HG03342 (cell line): ENCODE data around the gene SYNPR.
"Not testable (repeated sequence)": the region's sequence is repeated elsewhere in the genome, so short reads cannot be mapped to it uniquely, and the experiment has no call there.

Source experiments
- ATAC-seq: cut with Tn5 transposase; IDR thresholded peaks from one replicate; pipeline ENCODE4 v1.9.1; 2021; ENCODE audit warnings: mild to moderate bottlenecking, moderate library complexity; ENCODE audit not compliant: unreplicated experiment

Gene SYNPR

GRCh38 chr3:63278171-63279004, at the start of gene SYNPR:
Gene SYNPR (plus strand): TSS chr3:63278308.
- no peak for ATAC-seq

GRCh38 chr3:63228677-63229076, 49.4 kb upstream of the SYNPR start:
- peak; percentile 91 for ATAC-seq

DNA sequence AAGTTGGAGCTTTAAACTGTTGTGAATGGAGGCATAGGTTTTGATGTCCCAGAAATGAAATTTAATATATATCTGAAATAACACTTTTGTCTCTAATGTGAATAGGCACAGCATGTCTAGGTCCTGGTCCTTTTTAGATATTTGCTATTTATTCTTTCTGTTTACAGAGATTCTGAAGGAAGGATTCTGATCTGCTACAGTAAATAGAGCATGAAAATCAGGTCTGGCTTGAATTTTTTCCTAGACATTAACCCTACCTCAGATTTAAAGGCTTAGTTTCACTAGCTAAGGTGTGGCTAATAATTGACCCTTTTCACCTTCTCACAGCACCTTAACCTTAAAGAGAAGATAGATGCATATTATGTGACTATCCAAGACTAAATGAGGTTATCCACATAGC, 48.0 kb upstream of the SYNPR start:
- no peak for ATAC-seq

- no peak for ATAC-seq
These were observed 46.5 kb upstream of the SYNPR start for GRCh38 chr3:63231643-63232042.

DNA sequence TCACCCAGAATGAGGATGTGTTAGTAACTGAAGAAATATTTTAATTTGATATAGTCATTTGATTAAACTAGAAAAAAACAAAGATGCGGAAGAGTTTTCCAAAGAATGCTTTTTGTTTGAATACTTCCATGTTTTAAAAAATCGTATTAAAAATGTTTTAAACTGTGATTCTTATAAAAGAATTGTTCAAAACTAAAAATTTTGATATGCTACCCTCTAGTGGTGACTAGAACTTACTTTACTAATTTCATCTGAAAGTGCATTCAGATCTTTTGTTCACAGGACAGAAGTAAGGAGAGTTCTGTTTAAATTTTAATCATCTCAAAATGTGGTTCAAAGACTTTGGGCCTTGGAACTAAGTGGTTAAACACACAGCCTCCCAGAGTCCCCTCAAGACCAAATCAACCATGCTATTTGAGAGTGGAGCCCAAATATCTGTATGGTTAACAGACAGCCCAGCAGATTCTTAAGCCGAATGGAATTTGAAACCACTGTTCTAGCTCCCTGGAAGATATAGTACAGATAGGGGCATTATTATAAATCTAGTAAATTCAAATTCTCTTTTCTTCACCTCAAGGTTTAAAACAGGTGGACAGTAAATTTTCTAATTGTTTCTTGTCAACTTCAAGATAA, 45.2 kb upstream of the SYNPR start:
- no peak for ATAC-seq

GRCh38 chr3:63240381-63240902, 37.7 kb upstream of the SYNPR start:
- ATAC-seq, result no peak

- ATAC-seq, result no peak
These were observed 36.0 kb upstream of the SYNPR start for GRCh38 chr3:63242124-63242523.

DNA sequence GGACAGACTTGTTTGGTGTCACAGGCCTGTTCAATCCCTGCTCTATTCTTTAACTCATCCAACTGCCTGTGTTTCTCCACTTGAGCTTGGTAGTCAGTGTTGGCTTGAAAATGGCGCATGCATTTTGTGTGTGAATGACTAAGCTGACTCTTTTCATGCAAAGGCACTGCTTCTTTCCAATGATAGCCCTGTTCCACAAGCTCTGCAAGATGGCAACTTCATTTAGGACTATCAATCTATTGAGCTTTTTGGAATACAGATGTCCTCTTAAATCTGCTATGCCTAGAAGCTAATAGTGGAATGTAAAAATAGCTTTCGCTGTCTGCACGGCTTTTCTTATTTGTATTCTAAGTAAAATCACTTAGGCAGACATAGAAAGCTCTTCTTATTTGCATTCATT, 33.6 kb upstream of the SYNPR start:
- ATAC-seq, result no peak

- ATAC-seq, result no peak
These were observed 32.3 kb upstream of the SYNPR start for GRCh38 chr3:63245726-63246241.

GRCh38 chr3:63248015-63248414, 30.1 kb upstream of the SYNPR start:
- ATAC-seq, result no peak

GRCh38 chr3:63251499-63251898, 26.6 kb upstream of the SYNPR start:
- ATAC-seq, result no peak

GRCh38 chr3:63255819-63256218, 22.3 kb upstream of the SYNPR start:
- ATAC-seq, result not testable (repeated sequence)

- no peak for ATAC-seq
These were observed 13.4 kb upstream of the SYNPR start for GRCh38 chr3:63264716-63265115.

- ATAC-seq, result no peak
These were observed 3.7 kb upstream of the SYNPR start for GRCh38 chr3:63274359-63274758.

DNA sequence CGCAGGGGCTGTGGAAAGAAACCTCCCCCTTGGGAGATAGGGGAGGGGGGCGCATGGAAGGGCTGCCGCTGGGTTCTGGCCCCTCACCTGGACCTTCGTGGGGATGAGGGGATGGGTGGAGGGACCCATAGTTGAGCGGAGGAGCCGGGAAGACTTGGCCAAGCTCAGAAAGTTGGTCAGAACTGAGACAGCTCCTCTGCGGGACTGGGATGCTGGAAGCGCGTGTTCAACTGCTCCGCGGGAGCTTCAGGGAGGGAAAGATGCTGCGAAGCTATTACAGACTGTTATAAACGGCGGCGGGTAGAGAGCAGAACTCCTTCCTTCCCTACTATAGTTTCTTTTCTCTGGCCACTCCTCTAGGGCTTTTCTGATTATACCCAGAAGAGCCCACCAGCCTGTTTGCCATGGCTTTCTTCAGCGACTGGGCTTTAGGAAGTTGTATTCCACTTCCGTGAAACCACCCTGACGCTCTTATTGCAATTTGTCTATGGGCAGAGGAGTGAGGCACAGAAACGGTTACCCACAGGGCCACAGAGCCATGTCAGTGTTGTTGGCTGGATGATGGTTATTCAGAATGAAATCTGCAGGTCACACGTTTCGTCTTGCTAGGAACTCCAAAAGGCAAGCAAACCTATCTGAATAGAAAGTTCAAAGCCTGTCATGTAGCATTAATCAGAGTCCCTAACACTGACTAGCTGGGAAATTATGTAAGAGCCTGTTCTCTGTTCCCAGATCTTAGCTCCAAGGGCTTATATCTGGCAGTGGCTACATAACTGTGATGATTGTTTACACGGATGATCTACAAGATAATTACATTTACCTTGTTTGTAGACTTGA, 1.1 kb downstream of the SYNPR start:
- no peak for ATAC-seq

GRCh38 chr3:63287610-63288009, 9.5 kb downstream of the SYNPR start:
- ATAC-seq, result no peak

- no peak for ATAC-seq
These were observed 12.6 kb downstream of the SYNPR start for GRCh38 chr3:63290686-63291085.

- no peak for ATAC-seq
These were observed 16.2 kb downstream of the SYNPR start for GRCh38 chr3:63294332-63294731.

GRCh38 chr3:63295356-63295755, 17.2 kb downstream of the SYNPR start:
- no peak for ATAC-seq

DNA sequence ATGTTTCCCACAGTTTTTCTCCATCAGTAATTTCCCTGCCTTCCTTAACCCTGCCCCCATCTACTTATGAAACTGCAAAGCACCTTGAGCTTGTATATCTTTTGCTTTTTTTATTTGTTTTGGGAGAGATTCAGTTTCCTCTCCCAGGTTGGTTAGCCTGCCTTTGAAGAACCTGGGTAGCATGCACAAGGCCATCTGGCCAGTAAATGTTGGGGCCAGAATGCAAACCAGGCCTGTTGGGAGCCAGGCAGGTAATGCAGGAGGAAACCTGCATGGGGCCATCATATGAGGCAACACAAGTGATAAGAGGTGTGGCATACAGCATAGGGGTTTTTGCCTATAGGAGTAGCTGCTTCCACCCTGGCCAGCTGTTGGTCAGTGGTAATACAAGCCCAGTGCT, 17.7 kb downstream of the SYNPR start:
- ATAC-seq, result no peak

GRCh38 chr3:63296249-63296648, 18.1 kb downstream of the SYNPR start:
- ATAC-seq, result no peak
